H1 (cell line): ENCODE results near the gene OR2V2. TPM values are rescaled to one million over a fixed set of nuclear protein-coding genes. Genes with fewer than 3 reads are reported as not detected.

ENCODE experiments used
- CTCF ChIA-PET: fragments of 300-600 bp; sonication (Branson Sonifier 250); formaldehyde crosslinking; loops from one replicate; lab custom pipeline; 2021; ENCODE audit not compliant: partially characterized antibody; lab: Charles Lee
- POLR2A ChIA-PET: fragments of 300-600 bp; sonication (Branson Sonifier 250); formaldehyde crosslinking; loops from one replicate; lab custom pipeline; 2021; ENCODE audit warnings: inconsistent platforms; ENCODE audit not compliant: partially characterized antibody; lab: Charles Lee
- DNase-seq, 2 experiments: peaks; one replicate each; pipeline versions ENCODE4 v3.0.0 to v3.0.0-alpha.2; 2010 to 2022; ENCODE audit warnings: low spot score in 2 of 2, low read depth in 1 of 2, mixed read lengths in 1 of 2
- FAIRE-seq: peaks from 2 replicates; lab custom pipeline; 2011; peaks lifted over from hg19 to GRCh38; lab: Jason Lieb, UNC
- H2AFZ ChIP-seq: 2 replicates; pipeline ENCODE4 v1.8.1; 2012; ENCODE audit warnings: low read length, inconsistent platforms
- H2AK5ac ChIP-seq: 2 replicates; pipeline ENCODE4 v1.6.1; 2013; ENCODE audit warnings: low read depth, low read length
- H2BK120ac ChIP-seq: replicated peaks from 2 replicates; pipeline ENCODE3; 2013; ENCODE audit warnings: low read depth, low read length, inconsistent platforms
- H2BK12ac ChIP-seq: 2 replicates; pipeline ENCODE4 v1.6.1; 2013; ENCODE audit warnings: low read depth, low read length
- H2BK15ac ChIP-seq: 2 replicates; pipeline ENCODE4 v1.6.1; 2013; ENCODE audit warnings: low read length
- H2BK20ac ChIP-seq: 2 replicates; pipeline ENCODE4 v1.6.1; 2013; ENCODE audit warnings: low read length
- H2BK5ac ChIP-seq: 2 replicates; pipeline ENCODE4 v1.6.1; 2013; ENCODE audit warnings: low read depth, low read length
- H3K14ac ChIP-seq: 2 replicates; pipeline ENCODE4 v1.6.1; 2013; ENCODE audit warnings: inconsistent platforms; ENCODE audit not compliant: insufficient read length
- H3K18ac ChIP-seq: 2 replicates; pipeline ENCODE4 v1.6.1; 2013; ENCODE audit warnings: low read length; ENCODE audit errors: extremely low read depth
- H3K23ac ChIP-seq: 2 replicates; pipeline ENCODE4 v1.6.1; 2013; ENCODE audit warnings: inconsistent platforms; ENCODE audit not compliant: insufficient read length
- H3K23me2 ChIP-seq: 2 replicates; pipeline ENCODE4 v1.6.1; 2013; ENCODE audit warnings: low read depth, low read length
- H3K27ac ChIP-seq: 2 replicates; pipeline ENCODE4 v1.6.1; 2011; ENCODE audit warnings: low read depth, low read length, inconsistent platforms
- H3K27me3 ChIP-seq, 4 experiments: replicated peaks in 1 of 4; 1 replicate in 1 of 4; 2 replicates in 3 of 4; pipeline versions ENCODE4 v1.6.1 to v1.8.1; 2011 to 2013; ENCODE audit warnings: low read length in 3 of 4, mild to moderate bottlenecking in 3 of 4, inconsistent platforms in 2 of 4, mixed read lengths in 2 of 4, moderate library complexity in 1 of 4; ENCODE audit not compliant: control insufficient read depth in 3 of 4, insufficient read depth in 3 of 4; ENCODE audit errors: extremely low read depth in 1 of 4
- H3K36me3 ChIP-seq, 4 experiments: 2 replicates each; pipeline versions ENCODE4 v1.6.1 to v1.8.1; 2011 to 2013; ENCODE audit warnings: mild to moderate bottlenecking in 4 of 4, low read length in 3 of 4, moderate library complexity in 2 of 4, control low read depth in 1 of 4, inconsistent platforms in 1 of 4; ENCODE audit not compliant: insufficient read depth in 4 of 4, control insufficient read depth in 2 of 4
- H3K4ac ChIP-seq: replicated peaks from 2 replicates; pipeline ENCODE3; 2013; ENCODE audit warnings: low read length, low read depth, mixed read lengths, inconsistent platforms; ENCODE audit not compliant: insufficient read length
- H3K4me1 ChIP-seq, 4 experiments: replicated peaks in 1 of 4; 1 replicate in 1 of 4; 2 replicates in 3 of 4; pipeline versions ENCODE4 v1.6.1 to v1.8.1; 2011 to 2013; ENCODE audit warnings: low read length in 3 of 4, inconsistent platforms in 2 of 4, mixed read lengths in 1 of 4; ENCODE audit not compliant: insufficient read depth in 4 of 4, control insufficient read depth in 3 of 4
- H3K4me2 ChIP-seq, 2 experiments: 2 replicates each; pipeline versions ENCODE4 v1.6.1 to v1.8.1; 2011 to 2013; ENCODE audit warnings: low read depth in 2 of 2, low read length in 2 of 2, control low read depth in 1 of 2, inconsistent platforms in 1 of 2, mild to moderate bottlenecking in 1 of 2; ENCODE audit not compliant: insufficient read depth in 1 of 2
- H3K4me3 ChIP-seq, 4 experiments: fragments of 200-600, 300-600 bp in 1 of 4; sonication (generic), shearing (Covaris generic), sonication (Bioruptor Twin) in 1 of 4; 2 replicates each; pipeline versions ENCODE4 v1.5.1 to v1.8.1; 2011 to 2016; ENCODE audit warnings: low read length in 4 of 4, low read depth in 3 of 4, control low read depth in 2 of 4, inconsistent platforms in 2 of 4, mild to moderate bottlenecking in 2 of 4, mixed read lengths in 1 of 4, moderate library complexity in 1 of 4; ENCODE audit not compliant: insufficient read depth in 2 of 4; ENCODE audit errors: extremely low read depth in 1 of 4
- H3K56ac ChIP-seq: replicated peaks from 2 replicates; pipeline ENCODE3; 2013; ENCODE audit warnings: low read depth, mild to moderate bottlenecking, mixed read lengths, low read length, inconsistent platforms; ENCODE audit not compliant: insufficient read length
- H3K79me1 ChIP-seq: 2 replicates; pipeline ENCODE4 v1.6.1; 2013; ENCODE audit warnings: low read depth, low read length, control low read depth
- H3K79me2 ChIP-seq, 2 experiments: 2 replicates each; pipeline versions ENCODE4 v1.6.1 to v1.8.1; 2012 to 2013; ENCODE audit warnings: low read length in 2 of 2, mild to moderate bottlenecking in 2 of 2, inconsistent platforms in 1 of 2; ENCODE audit not compliant: insufficient read depth in 2 of 2, control insufficient read depth in 1 of 2
- H3K9ac ChIP-seq, 4 experiments: replicated peaks in 1 of 4; 1 replicate in 1 of 4; 2 replicates in 3 of 4; pipeline versions ENCODE4 v1.6.1 to v1.8.1; 2011 to 2013; ENCODE audit warnings: low read depth in 3 of 4, low read length in 3 of 4, control low read depth in 2 of 4, mild to moderate bottlenecking in 2 of 4, moderate library complexity in 2 of 4, inconsistent platforms in 1 of 4; ENCODE audit errors: extremely low read depth in 1 of 4
- H3K9me3 ChIP-seq, 2 experiments: 2 replicates each; pipeline versions ENCODE4 v1.6.1 to v1.8.1; 2012 to 2013; ENCODE audit warnings: mild to moderate bottlenecking in 2 of 2, moderate library complexity in 2 of 2, control low read depth in 1 of 2, inconsistent platforms in 1 of 2, low read depth in 1 of 2, low read length in 1 of 2, mixed read lengths in 1 of 2; ENCODE audit not compliant: insufficient read depth in 2 of 2
- H4K20me1 ChIP-seq, 2 experiments: replicated peaks in 1 of 2; 2 replicates each; pipeline versions ENCODE3 to v1.8.1; 2011 to 2013; ENCODE audit warnings: inconsistent platforms in 2 of 2, low read length in 2 of 2, mild to moderate bottlenecking in 1 of 2; ENCODE audit not compliant: insufficient read depth in 2 of 2, control insufficient read depth in 1 of 2
- H4K5ac ChIP-seq: 2 replicates; pipeline ENCODE4 v1.6.1; 2013; ENCODE audit warnings: low read length, low read depth, mixed read lengths, inconsistent platforms; ENCODE audit not compliant: insufficient read length
- H4K8ac ChIP-seq: 2 replicates; pipeline ENCODE4 v1.8.0; 2013; ENCODE audit warnings: mild to moderate bottlenecking, moderate library complexity, low read length, inconsistent platforms; ENCODE audit not compliant: insufficient read depth; ENCODE audit errors: extremely low read depth
- H4K91ac ChIP-seq: replicated peaks from 2 replicates; pipeline ENCODE3; 2013; ENCODE audit warnings: low read length, mixed read lengths, inconsistent platforms; ENCODE audit not compliant: insufficient read length
- E2F6 ChIP-seq: IDR thresholded peaks from 2 replicates; pipeline ENCODE4 v1.6.1; 2012; ENCODE audit warnings: inconsistent platforms
- SIRT6 ChIP-seq: IDR thresholded peaks from one replicate; pipeline ENCODE4 v1.7.1; 2012; ENCODE audit warnings: low read length, inconsistent platforms
- SP1 ChIP-seq: IDR thresholded peaks from 2 replicates; pipeline ENCODE4 v1.6.1; 2011; ENCODE audit warnings: low read depth, low read length
- USF2 ChIP-seq: IDR thresholded peaks from 2 replicates; pipeline ENCODE4 v1.6.1; 2011; ENCODE audit warnings: low read length, improper control_type of control experiment
- WGBS, 2 experiments: shearing (Covaris generic) in 1 of 2; methylation state at CpG; one replicate each; pipeline versions ENCODE4 v1.1.6 to v1.1.7; 2013 to 2015; ENCODE audit warnings: low lambda C conversion rate in 2 of 2, mixed read lengths in 2 of 2, inconsistent platforms in 1 of 2, low coverage in 1 of 2, missing lambda C conversion rate in 1 of 2; ENCODE audit not compliant: insufficient replicate concordance in 2 of 2, insufficient coverage in 1 of 2, insufficient read length in 1 of 2; ENCODE audit errors: extremely low coverage in 1 of 2, missing lambda C conversion rate in 1 of 2; 5-methylcytosine and 5-hydroxymethylcytosine counted together
- polyA plus RNA-seq, 7 experiments: library from polyadenylated mRNA; depleted of rRNA in 3 of 7; stranded (reverse) in 5 of 7; unstranded in 2 of 7; fragments of >200 nt in 5 of 7; fragments of 200-250 nt in 2 of 7; gene quantifications; 1 replicate in 5 of 7; 2 replicates in 1 of 7; 4 replicates in 1 of 7; pipeline versions ENCODE4 v1.2.1 to v1.2.3, GENCODE V29; 2011 to 2013; ENCODE audit warnings: missing spikeins in 2 of 7, mixed read lengths in 2 of 7
- total RNA-seq: library from RNA; stranded (reverse); fragmentation: NEBNext Ultra II Directional; extraction: Animal tissue kit (Norgen Biotek cat#: 25700); gene quantifications from 2 replicates; pipeline ENCODE4 v1.2.1, GENCODE V29; 2021

Gene OR2V2
- total and polyA plus RNA-seq, 2 of the 8 experiments (the other 6 are each of a cell fraction or from before 2014, with no cell fraction given), result not detected

- no peaks in the 10 kb centered on the region for H3K36me3 ChIP-seq
- H3K4me3 ChIP-seq, result no peak overlapping the region
- H3K23me2 ChIP-seq, result peaks cover 23% of the 10 kb centered on the region
- no peak overlapping the region for H2BK15ac ChIP-seq
- DNase-seq, result no peak
- H3K9ac ChIP-seq, result no peak overlapping the region
- no peak overlapping the region for H3K18ac ChIP-seq
- H2BK12ac ChIP-seq, result no peak overlapping the region
- H3K79me2 ChIP-seq, result no peaks in the 10 kb centered on the region
- 93% methylated on average over 12 of the region's 13 CpGs; no CpG with 5 or more reads in 1 of the 2 experiments for WGBS, 2 experiments
- H3K56ac ChIP-seq, result no peak overlapping the region
- no peak overlapping the region for H4K8ac ChIP-seq
- no peak overlapping the region for H2BK120ac ChIP-seq
- POLR2A ChIA-PET, result interaction anchor here (1.0 to 2.5 kb wide), 10 partner anchors 10 to 76 kb away, joined by 3 to 28 read pairs (median 5); partner anchors contain the start of genes RACK1 and TRIM41
- H3K27me3 ChIP-seq, result peaks cover 13 to 17% (median 15%) of the 10 kb centered on the region in 4 experiments; a peak in 6 of 7 replicates
- H2BK5ac ChIP-seq, result no peak overlapping the region
- CTCF ChIA-PET, result interaction anchor here (0.8 to 12.3 kb wide), 13 partner anchors 9 to 398 kb away, joined by 3 to 197 read pairs (median 7); partner anchors contain the start of genes TRIM41 and TRIM7
- H2AK5ac ChIP-seq, result no peak overlapping the region
- no peak for FAIRE-seq
- no peak overlapping the region for H2AFZ ChIP-seq
- no peak overlapping the region for H3K4ac ChIP-seq
- H3K4me2 ChIP-seq, result no peak overlapping the region
- H3K27ac ChIP-seq, result no peak overlapping the region
- peaks cover 0 to 9% (median 2%) of the 10 kb centered on the region in 4 experiments; a peak in 3 of 7 replicates for H3K4me1 ChIP-seq
- H4K20me1 ChIP-seq, result peaks cover 2 to 4% of the 10 kb centered on the region in 2 experiments
- no peak overlapping the region for H3K14ac ChIP-seq
- H3K23ac ChIP-seq, result no peak overlapping the region
- no peak overlapping the region for H4K5ac ChIP-seq
- H3K79me1 ChIP-seq, result no peaks in the 10 kb centered on the region
- no peak overlapping the region for H4K91ac ChIP-seq
- no peaks in the 10 kb centered on the region; a peak in 1 of 4 replicates for H3K9me3 ChIP-seq
- H2BK20ac ChIP-seq, result no peak overlapping the region
- TF ChIP-seq SP1 (no peak), USF2 (no peak), E2F6 (no peak), SIRT6 (no peak)
Measured at GRCh38 chr5:181185560-181185959, 38.2 kb downstream of the OR2V2 start.
